HEK293T (cell line): ENCODE results near the gene NFASC.

Experiments used
- FOXM1 ChIP-seq: fragments of 450-650 bp; IDR thresholded peaks from 2 replicates; pipeline ENCODE4 v1.6.1; 2017; ENCODE audit warnings: mild to moderate bottlenecking, borderline replicate concordance
- NFRKB ChIP-seq: fragments of 450-650 bp; IDR thresholded peaks from 2 replicates; pipeline ENCODE4 v1.6.1; 2016; ENCODE audit warnings: mild to moderate bottlenecking, moderate library complexity
- PKNOX1 ChIP-seq: fragments of 450-650 bp; IDR thresholded peaks from 2 replicates; pipeline ENCODE4 v1.6.1; 2016
- SP1 ChIP-seq: fragments of 450-650 bp; IDR thresholded peaks from 2 replicates; pipeline ENCODE4 v1.6.1; 2017
- SUZ12 ChIP-seq: fragments of 450-650 bp; IDR thresholded peaks from 2 replicates; pipeline ENCODE4 v1.6.1; 2016; ENCODE audit warnings: mild to moderate bottlenecking

- TF ChIP-seq FOXM1 (no peak), PKNOX1 (no peak), SUZ12 (no peak), NFRKB (no peak), SP1 (no peak)
Measured at GRCh38 chr1:204950353-204951001, 79.8 kb downstream of the NFASC start.
